ENCODE measurements around the gene KIAA1549.
A peak's percentile ranks its signal among the peaks of the same experiment; 100 is the strongest.

The KIAA1549 gene

GRCh38 chr7:138882249-138882648 lies 98.9 kb downstream of the KIAA1549 start:
- no peak for DNase-seq (ENCODE audit: low read depth)

DNA sequence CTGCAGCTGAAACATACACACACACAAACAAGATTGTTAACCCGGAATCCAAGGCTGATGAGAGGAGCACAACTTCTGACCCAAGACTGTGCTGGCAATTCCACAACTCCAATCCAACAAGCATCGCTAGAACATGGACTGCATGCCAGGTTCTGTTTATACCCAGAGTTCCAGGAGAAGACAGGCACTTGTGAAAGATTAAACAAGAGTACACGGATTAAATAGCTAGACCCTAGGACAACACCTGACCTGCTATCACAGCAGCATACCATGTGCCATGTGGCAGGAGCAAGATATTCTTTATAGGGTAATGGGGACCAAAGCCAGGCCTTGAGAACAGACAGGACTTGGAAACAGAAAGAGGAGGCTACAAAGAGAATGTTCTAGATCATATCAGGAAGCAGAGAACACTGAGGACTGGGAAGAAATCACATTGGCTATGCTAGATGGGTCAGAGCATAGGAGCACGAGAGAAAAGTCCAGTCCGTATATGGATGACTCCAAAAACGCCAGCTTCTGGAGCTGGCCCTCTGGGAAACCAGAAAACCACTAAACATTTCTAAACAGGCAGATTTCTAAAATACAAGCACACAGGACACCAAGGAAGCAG lies 99.5 kb downstream of the KIAA1549 start:
- DNase-seq (ENCODE audit: low read depth): no peak

DNA sequence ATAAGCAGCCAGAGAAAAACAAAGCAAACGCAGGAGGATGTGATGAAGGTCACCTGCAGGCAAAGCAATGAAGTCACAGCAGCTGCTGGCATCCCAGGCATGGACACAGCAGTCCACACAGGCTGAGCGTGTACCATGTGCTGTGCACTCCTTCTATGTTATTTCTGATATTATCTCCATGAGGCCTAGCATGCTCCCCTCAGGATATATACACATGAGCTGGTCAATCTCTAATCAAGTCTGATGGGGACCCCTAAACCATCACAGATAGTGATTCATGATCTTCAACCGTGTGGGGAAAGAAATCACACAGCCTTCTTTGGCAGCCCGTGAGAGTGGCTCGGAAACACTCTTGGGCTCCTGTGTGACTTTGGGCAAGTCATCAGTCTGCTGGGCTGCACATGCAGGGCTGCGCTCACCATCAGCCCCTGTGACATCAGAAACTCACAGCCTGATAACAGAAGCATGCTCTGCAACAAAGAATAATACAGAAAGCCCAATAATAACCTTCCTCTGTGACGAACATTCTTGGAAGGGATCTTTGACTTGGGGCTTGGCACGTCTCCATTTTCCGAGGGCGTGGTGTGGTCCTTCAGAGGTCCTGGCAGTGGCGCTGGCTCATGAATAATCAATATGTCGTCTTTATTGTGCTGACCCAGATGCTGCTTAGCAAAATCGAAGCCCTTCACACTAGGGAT lies 100.2 kb downstream of the KIAA1549 start:
- DNase-seq (ENCODE audit: low read depth): no peak

DNA sequence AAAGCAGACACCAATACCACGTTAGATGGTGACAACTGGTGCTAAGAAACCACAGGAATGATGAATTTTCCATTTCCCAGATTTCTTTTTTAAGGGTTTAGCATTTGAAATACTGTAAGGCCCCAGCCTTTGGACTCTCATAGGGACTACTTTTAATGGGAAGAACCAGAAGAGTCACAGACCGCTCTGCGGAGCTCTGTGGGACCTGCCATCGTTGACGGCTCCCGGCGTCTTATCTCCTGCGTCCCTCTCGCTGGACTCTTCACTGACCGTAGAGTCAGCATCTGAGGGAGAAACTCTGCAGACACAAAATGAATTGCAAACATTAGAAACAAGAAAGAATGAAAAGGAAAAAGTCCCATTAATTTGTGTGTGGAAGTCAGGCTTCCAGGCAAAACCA lies 101.8 kb downstream of the KIAA1549 start:
- no peak for DNase-seq (ENCODE audit: low read depth)

GRCh38 chr7:138878856-138879255 lies 102.3 kb downstream of the KIAA1549 start:
- no peak for DNase-seq (ENCODE audit: low read depth)

DNA sequence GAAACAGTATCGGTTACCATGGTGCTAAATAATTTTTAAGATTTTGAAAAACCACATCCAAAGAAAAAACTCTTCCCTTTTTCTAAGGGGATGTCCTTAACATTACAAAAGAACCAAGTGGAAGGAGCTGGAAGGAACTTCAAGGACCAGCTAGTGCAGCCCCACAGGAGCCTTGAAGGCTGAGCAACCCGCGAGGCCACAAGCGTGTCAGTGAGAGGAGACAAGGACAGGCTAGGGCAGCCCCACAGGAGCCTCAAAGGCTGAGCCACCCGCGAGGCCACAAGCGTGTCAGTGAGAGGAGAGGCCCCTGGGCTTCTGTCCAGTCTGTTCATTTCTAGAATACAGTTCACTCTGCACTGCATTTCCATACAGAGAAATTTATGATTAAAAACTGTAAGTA lies 103.1 kb downstream of the KIAA1549 start:
- no peak for DNase-seq (ENCODE audit: low read depth)

GRCh38 chr7:138876326-138876725 lies 104.9 kb downstream of the KIAA1549 start:
- DNase-seq (ENCODE audit: low read depth): peak; percentile 49

- peak; percentile 89 for DNase-seq (ENCODE audit: low read depth)
Observed at GRCh38 chr7:138875794-138876193, 105.4 kb downstream of the KIAA1549 start.

GRCh38 chr7:138873220-138873892 lies 107.8 kb downstream of the KIAA1549 start:
- DNase-seq (ENCODE audit: low read depth): no peak

- peak; percentile 61 for DNase-seq (ENCODE audit: low read depth)
Observed at GRCh38 chr7:138872576-138872975, 108.6 kb downstream of the KIAA1549 start.

GRCh38 chr7:138871814-138872090 lies 109.4 kb downstream of the KIAA1549 start:
- DNase-seq (ENCODE audit: low read depth): no peak

DNA sequence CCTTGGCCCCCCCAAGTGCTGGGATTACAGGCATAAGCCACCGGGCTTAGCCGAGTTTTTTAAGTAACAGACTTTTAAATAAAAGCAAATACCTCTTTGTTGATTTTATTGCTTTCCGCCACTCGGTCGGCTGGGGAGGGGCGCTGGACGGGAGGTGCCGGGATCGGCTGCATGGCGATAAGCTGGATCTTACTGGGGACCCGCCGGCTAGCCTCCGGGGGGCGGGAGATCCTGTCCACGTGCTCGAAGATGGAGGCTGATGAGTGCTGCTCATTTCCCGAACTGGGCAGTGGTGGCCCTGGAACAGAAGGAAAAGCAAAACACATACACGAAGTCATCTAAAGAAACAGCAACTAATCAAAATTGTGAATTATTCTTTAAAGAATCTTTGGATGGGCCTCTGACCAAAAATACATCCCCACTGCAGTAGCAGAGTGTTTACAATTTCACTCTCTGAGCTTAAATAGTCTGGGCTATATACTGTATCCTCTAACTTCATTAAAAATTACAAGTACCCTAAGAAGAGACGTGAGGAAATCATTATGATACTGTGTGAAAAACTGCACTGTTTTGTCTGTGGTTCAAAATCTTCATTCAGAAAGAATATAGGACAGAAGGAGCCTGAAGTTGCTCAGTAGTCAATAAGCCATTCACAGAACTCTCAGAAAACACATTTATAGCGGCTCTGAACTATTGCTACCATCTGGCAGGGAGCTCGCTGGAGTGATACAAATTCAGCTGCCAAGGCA lies 110.0 kb downstream of the KIAA1549 start:
- DNase-seq (ENCODE audit: low read depth): no peak

- no peak for DNase-seq (ENCODE audit: low read depth)
Observed at GRCh38 chr7:138869353-138869752, 111.8 kb downstream of the KIAA1549 start.

GRCh38 chr7:138868711-138869110 lies 112.5 kb downstream of the KIAA1549 start:
- no peak for DNase-seq (ENCODE audit: low read depth)

DNA sequence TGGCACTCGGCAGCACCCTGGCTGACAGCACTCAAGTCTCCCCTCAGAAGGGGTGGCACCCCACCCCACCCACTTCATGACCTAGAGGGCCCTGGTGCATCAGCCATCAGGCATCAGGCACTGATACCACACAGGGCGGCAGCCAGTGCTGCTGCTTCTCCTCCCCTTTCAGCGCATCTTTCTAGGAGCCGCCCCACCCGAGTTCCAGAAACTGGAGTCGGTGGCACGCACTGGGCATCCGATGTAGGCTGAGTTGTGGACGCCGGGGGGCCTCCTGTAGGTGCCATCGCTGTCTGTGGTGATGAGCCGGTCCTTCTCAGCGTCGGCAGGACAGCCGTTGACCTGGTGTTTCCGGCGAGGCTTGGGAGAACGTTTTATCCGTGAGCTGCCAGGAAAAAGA lies 113.4 kb downstream of the KIAA1549 start:
- DNase-seq (ENCODE audit: low read depth): no peak

- no peak for DNase-seq (ENCODE audit: low read depth)
Observed at GRCh38 chr7:138866353-138866752, 114.8 kb downstream of the KIAA1549 start.

GRCh38 chr7:138865843-138866242 lies 115.3 kb downstream of the KIAA1549 start:
- no peak for DNase-seq (ENCODE audit: low read depth)

GRCh38 chr7:138864667-138865066 lies 116.5 kb downstream of the KIAA1549 start:
- DNase-seq (ENCODE audit: low read depth): peak; percentile 84

- no peak for DNase-seq (ENCODE audit: low read depth)
Observed at GRCh38 chr7:138863931-138864330, 117.3 kb downstream of the KIAA1549 start.

- no peak for DNase-seq (ENCODE audit: low read depth)
Observed at GRCh38 chr7:138861051-138861450, 120.1 kb downstream of the KIAA1549 start.

DNA sequence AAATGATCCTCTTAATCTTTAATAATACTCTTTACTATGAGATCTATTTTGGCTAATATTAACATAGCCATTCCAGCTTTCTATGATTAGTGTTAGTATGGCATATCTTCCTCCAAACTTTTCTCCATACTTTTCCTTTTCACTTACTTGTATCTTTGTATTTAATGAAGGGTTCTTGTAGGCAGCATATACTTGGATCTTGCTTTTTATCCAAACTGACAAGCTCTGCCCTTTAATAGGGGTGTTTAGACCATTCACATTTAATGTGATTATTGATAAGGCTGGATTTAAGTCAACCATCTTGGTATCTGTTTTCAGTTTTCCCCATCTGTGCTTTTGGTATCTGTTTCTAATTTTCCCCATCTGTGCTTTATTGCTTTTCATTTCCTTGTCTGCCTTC lies 123.5 kb downstream of the KIAA1549 start:
- DNase-seq (ENCODE audit: low read depth): no peak

- DNase-seq (ENCODE audit: low read depth): no peak
Observed at GRCh38 chr7:138854115-138854645, 127.0 kb downstream of the KIAA1549 start.

DNA sequence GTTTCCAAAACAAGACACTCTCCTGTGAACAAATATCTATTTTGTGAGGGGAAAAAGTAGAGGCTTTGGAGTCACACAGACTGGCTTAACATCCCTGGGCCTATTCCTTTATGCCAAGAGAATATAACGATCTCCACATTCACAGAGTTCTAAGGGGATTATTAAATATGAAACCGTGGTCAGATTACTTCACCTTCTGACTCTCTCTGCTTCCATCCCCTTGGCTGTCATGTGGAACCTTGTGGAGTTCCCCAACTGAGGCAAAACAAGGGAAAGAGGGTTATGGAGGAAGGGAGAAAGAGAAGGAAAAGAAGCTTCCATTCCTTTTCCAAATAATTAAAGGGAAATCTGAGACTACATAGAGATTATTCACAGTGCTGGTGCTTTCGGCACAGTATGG lies 127.7 kb downstream of the KIAA1549 start:
- DNase-seq (ENCODE audit: low read depth): no peak

All from EH (cell line).